Stimulated activated CD4-positive, alpha-beta T cell treated with anti-CD3 and anti-CD28 coated beads, TNF-alpha, amount 100 ng/mL, for 4 hours (primary cell): ENCODE measurements around the gene CC2D1A.

Experiments
- DNase-seq, 3 experiments: peaks; one replicate each; pipeline ENCODE4 v3.0.0-alpha.2; 2020; ENCODE audit warnings: low read depth in 3 of 3

Gene CC2D1A

GRCh38 chr19:13877303-13877702 is 28.7 kb upstream of the CC2D1A start:
- DNase-seq: no peak

- DNase-seq: peak; percentile 98
Measured at GRCh38 chr19:13880059-13881043, 25.6 kb upstream of the CC2D1A start.

- DNase-seq: no peak
Measured at GRCh38 chr19:13881251-13881691, 24.7 kb upstream of the CC2D1A start.

- no peak for DNase-seq
Measured at GRCh38 chr19:13881692-13882418, 24.1 kb upstream of the CC2D1A start.

GRCh38 chr19:13882419-13882795 is 23.6 kb upstream of the CC2D1A start:
- DNase-seq: no peak

- DNase-seq: no peak
Measured at GRCh38 chr19:13882836-13883235, 23.2 kb upstream of the CC2D1A start.

- no peak for DNase-seq
Measured at GRCh38 chr19:13883516-13884064, 22.4 kb upstream of the CC2D1A start.

GRCh38 chr19:13884726-13885591 is 21.0 kb upstream of the CC2D1A start:
- DNase-seq: no peak

GRCh38 chr19:13885826-13886365 is 20.1 kb upstream of the CC2D1A start:
- no peak for DNase-seq

- DNase-seq: no peak
Measured at GRCh38 chr19:13887018-13887436, 19.0 kb upstream of the CC2D1A start.

- no peak for DNase-seq
Measured at GRCh38 chr19:13887517-13887916, 18.5 kb upstream of the CC2D1A start.

- DNase-seq: no peak
Measured at GRCh38 chr19:13888281-13888680, 17.7 kb upstream of the CC2D1A start.

- no peak for DNase-seq
Measured at GRCh38 chr19:13890136-13890535, 15.9 kb upstream of the CC2D1A start.

- no peak for DNase-seq
Measured at GRCh38 chr19:13892870-13893269, 13.1 kb upstream of the CC2D1A start.

- no peak for DNase-seq
Measured at GRCh38 chr19:13894552-13894951, 11.4 kb upstream of the CC2D1A start.

- no peak for DNase-seq
Measured at GRCh38 chr19:13896227-13896626, 9.8 kb upstream of the CC2D1A start.

- no peak for DNase-seq
Measured at GRCh38 chr19:13899393-13899792, 6.6 kb upstream of the CC2D1A start.

- no peak for DNase-seq
Measured at GRCh38 chr19:13899912-13900584, 6.0 kb upstream of the CC2D1A start.

- no peak for DNase-seq
Measured at GRCh38 chr19:13902993-13903555, 2.9 kb upstream of the CC2D1A start.

GRCh38 chr19:13906521-13906904 is 512 bp downstream of the CC2D1A start:
- no peak for DNase-seq
